GM19023 (cell line): ENCODE data around the gene FGF14.
"Not testable (repeated sequence)": the region's sequence is repeated elsewhere in the genome, so short reads cannot be mapped to it uniquely, and the experiment has no call there.

Experiments
- ATAC-seq: cut with Tn5 transposase; IDR thresholded peaks from one replicate; pipeline ENCODE4 v1.9.1; 2021; ENCODE audit warnings: mild to moderate bottlenecking, moderate library complexity; ENCODE audit not compliant: unreplicated experiment

Gene FGF14

GRCh38 chr13:102055090-102055779 lies 346.6 kb downstream of the FGF14 start:
- no peak for ATAC-seq

GRCh38 chr13:102049853-102050252 lies 352.0 kb downstream of the FGF14 start:
- ATAC-seq = no peak

- ATAC-seq = no peak
Measured at GRCh38 chr13:102045731-102046130, 356.1 kb downstream of the FGF14 start.

- ATAC-seq = no peak
Measured at GRCh38 chr13:102042746-102043145, 359.1 kb downstream of the FGF14 start.

GRCh38 chr13:102041544-102041943 lies 360.3 kb downstream of the FGF14 start:
- ATAC-seq = no peak

- ATAC-seq = no peak
Measured at GRCh38 chr13:102040812-102041211, 361.0 kb downstream of the FGF14 start.

GRCh38 chr13:102039264-102039663 lies 362.6 kb downstream of the FGF14 start:
- ATAC-seq = no peak

GRCh38 chr13:102038787-102039186 lies 363.1 kb downstream of the FGF14 start:
- no peak for ATAC-seq

- no peak for ATAC-seq
Measured at GRCh38 chr13:102035969-102036368, 365.9 kb downstream of the FGF14 start.

- ATAC-seq = no peak
Measured at GRCh38 chr13:102033857-102034331, 368.0 kb downstream of the FGF14 start.

GRCh38 chr13:102033386-102033785 lies 368.5 kb downstream of the FGF14 start:
- no peak for ATAC-seq

- ATAC-seq = no peak
Measured at GRCh38 chr13:102028868-102029267, 373.0 kb downstream of the FGF14 start.

GRCh38 chr13:102028206-102028605 lies 373.6 kb downstream of the FGF14 start:
- no peak for ATAC-seq

GRCh38 chr13:102021777-102022176 lies 380.1 kb downstream of the FGF14 start:
- ATAC-seq = no peak

GRCh38 chr13:102020611-102021216 lies 381.1 kb downstream of the FGF14 start:
- ATAC-seq = no peak

- no peak for ATAC-seq
Measured at GRCh38 chr13:102018716-102019115, 383.1 kb downstream of the FGF14 start.

GRCh38 chr13:102017248-102017647 lies 384.6 kb downstream of the FGF14 start:
- ATAC-seq = no peak

- ATAC-seq = no peak
Measured at GRCh38 chr13:102012299-102013293, 389.3 kb downstream of the FGF14 start.

- not testable (repeated sequence) for ATAC-seq
Measured at GRCh38 chr13:102011455-102011854, 390.4 kb downstream of the FGF14 start.

- ATAC-seq = no peak
Measured at GRCh38 chr13:102003848-102004570, 397.8 kb downstream of the FGF14 start.

- no peak for ATAC-seq
Measured at GRCh38 chr13:102002287-102002686, 399.6 kb downstream of the FGF14 start.
